IMR-90 (cell line): Measurements from ENCODE around the gene ADGRL3. TPM values are rescaled to one million over a fixed set of nuclear protein-coding genes. Genes with fewer than 3 reads are reported as not detected.

ENCODE experiments used
- ATAC-seq: fragments of 200-7000 bp; cut with Tn5 transposase; 2 replicates; pipeline ENCODE4 v1.9.1; 2020; ENCODE audit warnings: low read depth, mild to moderate bottlenecking, moderate library complexity
- BruUV-seq: library from RNA; stranded (reverse); fragments of 400-500 nt; replicated peaks from 2 replicates; lab custom pipeline; 2021; lab: Mats Ljungman, UMichigan
- CTCF ChIA-PET: fragments of 300-600 bp; formaldehyde crosslinking; extraction: SDS; loops from one replicate; lab custom pipeline; 2021; ENCODE audit warnings: antibody characterized with exemption; lab: Yijun Ruan, JAX
- POLR2A ChIA-PET: fragments of 300-600 bp; sonication (Branson Sonifier 250); formaldehyde crosslinking; loops from one replicate; lab custom pipeline; 2022; ENCODE audit warnings: antibody characterized with exemption; ENCODE audit not compliant: unreplicated experiment; lab: Charles Lee
- DNase-seq: peaks from one replicate; pipeline ENCODE4 v3.0.0; 2013
- H2AFZ ChIP-seq: replicated peaks from 2 replicates; pipeline ENCODE3; 2013; ENCODE audit warnings: low read length, mild to moderate bottlenecking; ENCODE audit not compliant: poor library complexity
- H2AK5ac ChIP-seq: 2 replicates; pipeline ENCODE4 v1.6.1; 2013; ENCODE audit warnings: low read depth, low read length, inconsistent platforms
- H2AK9ac ChIP-seq: replicated peaks from 2 replicates; pipeline ENCODE3; 2013; ENCODE audit warnings: mild to moderate bottlenecking, low read depth, low read length, moderate library complexity; ENCODE audit not compliant: poor library complexity
- H2BK120ac ChIP-seq: 2 replicates; pipeline ENCODE4 v1.6.1; 2013; ENCODE audit warnings: low read depth, low read length, inconsistent platforms
- H2BK15ac ChIP-seq: 3 replicates; pipeline ENCODE4 v1.6.1; 2013; ENCODE audit warnings: low read depth, low read length, inconsistent platforms
- H2BK20ac ChIP-seq: 2 replicates; pipeline ENCODE4 v1.6.1; 2013; ENCODE audit warnings: low read depth, mild to moderate bottlenecking, inconsistent platforms, low read length, moderate library complexity
- H2BK5ac ChIP-seq: 2 replicates; pipeline ENCODE4 v1.6.1; 2013; ENCODE audit warnings: mild to moderate bottlenecking, low read depth, low read length, inconsistent platforms; ENCODE audit not compliant: poor library complexity, severe bottlenecking
- H3K14ac ChIP-seq: replicated peaks from 2 replicates; pipeline ENCODE4 v1.6.1; 2013; ENCODE audit warnings: low read depth, low read length, inconsistent platforms
- H3K18ac ChIP-seq: 2 replicates; pipeline ENCODE4 v1.6.1; 2013; ENCODE audit warnings: low read depth, low read length, control low read depth
- H3K23ac ChIP-seq: 2 replicates; pipeline ENCODE4 v1.6.1; 2013; ENCODE audit warnings: low read depth, low read length, inconsistent platforms
- H3K27ac ChIP-seq: 2 replicates; pipeline ENCODE4 v1.5.1; 2013; ENCODE audit warnings: mild to moderate bottlenecking, control low read depth, low read length; ENCODE audit not compliant: insufficient read depth
- H3K27me3 ChIP-seq: 2 replicates; pipeline ENCODE4 v1.6.1; 2013; ENCODE audit warnings: low read length; ENCODE audit not compliant: control insufficient read depth, insufficient read depth
- H3K36me3 ChIP-seq: 2 replicates; pipeline ENCODE4 v1.6.1; 2013; ENCODE audit warnings: low read length, mixed read lengths; ENCODE audit not compliant: control insufficient read depth, insufficient read depth
- H3K4ac ChIP-seq: 2 replicates; pipeline ENCODE4 v1.6.1; 2013; ENCODE audit warnings: low read depth, low read length, inconsistent platforms
- H3K4me1 ChIP-seq: 2 replicates; pipeline ENCODE4 v1.6.1; 2013; ENCODE audit warnings: low read length, mixed read lengths; ENCODE audit not compliant: control insufficient read depth, insufficient read depth
- H3K4me2 ChIP-seq: 2 replicates; pipeline ENCODE4 v1.6.1; 2013; ENCODE audit warnings: low read depth, mild to moderate bottlenecking, control low read depth, low read length, moderate library complexity
- H3K4me3 ChIP-seq: 2 replicates; pipeline ENCODE4 v1.5.1; 2013; ENCODE audit warnings: low read depth, mild to moderate bottlenecking, control low read depth, low read length, moderate library complexity; ENCODE audit not compliant: insufficient read depth
- H3K56ac ChIP-seq: 2 replicates; pipeline ENCODE4 v1.6.1; 2013; ENCODE audit warnings: low read length, inconsistent platforms; ENCODE audit not compliant: insufficient read depth; ENCODE audit errors: extremely low read depth
- H3K79me1 ChIP-seq, 2 experiments: 2 replicates each; pipeline ENCODE4 v1.6.1; 2013; ENCODE audit warnings: low read length in 2 of 2, inconsistent platforms in 1 of 2, low read depth in 1 of 2
- H3K9ac ChIP-seq: 2 replicates; pipeline ENCODE4 v1.6.1; 2013; ENCODE audit warnings: low read depth, low read length, control low read depth
- H3K9me1 ChIP-seq: 2 replicates; pipeline ENCODE4 v1.6.1; 2013; ENCODE audit warnings: low read length, inconsistent platforms; ENCODE audit not compliant: insufficient read depth
- H3K9me3 ChIP-seq: 2 replicates; pipeline ENCODE4 v1.6.1; 2013; ENCODE audit warnings: low read length; ENCODE audit not compliant: control insufficient read depth, insufficient read depth
- H4K20me1 ChIP-seq: 2 replicates; pipeline ENCODE4 v1.6.1; 2013; ENCODE audit warnings: low read length, inconsistent platforms; ENCODE audit not compliant: insufficient read depth
- H4K5ac ChIP-seq: 2 replicates; pipeline ENCODE4 v1.6.1; 2013; ENCODE audit warnings: mild to moderate bottlenecking, low read depth, low read length, control low read depth
- H4K8ac ChIP-seq, 2 experiments: 2 replicates each; pipeline ENCODE4 v1.6.1; 2013; ENCODE audit warnings: low read depth in 2 of 2, low read length in 2 of 2, control low read depth in 1 of 2, inconsistent platforms in 1 of 2
- H4K91ac ChIP-seq: 2 replicates; pipeline ENCODE4 v1.6.1; 2013; ENCODE audit warnings: low read depth, low read length, inconsistent platforms; ENCODE audit not compliant: insufficient read depth
- CHD1 ChIP-seq: IDR thresholded peaks from 2 replicates; pipeline ENCODE4 v1.6.1; 2012; ENCODE audit warnings: low read depth, low read length, improper control_type of control experiment
- CTCF ChIP-seq: conservative IDR thresholded peaks from 2 replicates; pipeline ENCODE4 v1.5.1; 2012; ENCODE audit warnings: mild to moderate bottlenecking, low read depth, low read length, improper control_type of control experiment
- MXI1 ChIP-seq: IDR thresholded peaks from 2 replicates; pipeline ENCODE4 v1.6.1; 2012; ENCODE audit warnings: low read depth, mild to moderate bottlenecking, low read length, moderate library complexity, borderline replicate concordance
- NFE2L2 ChIP-seq: fragments of 150-350 bp; IDR thresholded peaks from 2 replicates; pipeline ENCODE4 v1.6.1; 2016; ENCODE audit warnings: low read depth, mild to moderate bottlenecking, low read length
- RFX5 ChIP-seq: IDR thresholded peaks from 2 replicates; pipeline ENCODE4 v1.8.0; 2012; ENCODE audit warnings: low read depth, mild to moderate bottlenecking, low read length, moderate library complexity
- USF2 ChIP-seq: fragments of 150-350 bp; IDR thresholded peaks from 2 replicates; pipeline ENCODE4 v1.6.1; 2017; ENCODE audit warnings: mild to moderate bottlenecking, antibody characterized with exemption, low read length, low read depth
- dilution Hi-C: fragments of 300-500 bp; cut with HindIII; formaldehyde crosslinking; loops from one replicate; pipeline ENCODE4 v1.14.3; 2018; ENCODE audit warnings: low sequenced_read_pairs; ENCODE audit not compliant: unreplicated experiment
- in situ Hi-C: fragments of 300-500 bp; cut with MboI; formaldehyde crosslinking; loops from 3 replicates; pipeline ENCODE4 v1.14.3; 2019; ENCODE audit warnings: low sequenced_read_pairs, inconsistent platforms, mixed read lengths
- intact Hi-C: fragments of 100-400 bp; cut with micrococcal nuclease; formaldehyde crosslinking; loops from 2 replicates; pipeline ENCODE4 v1.10.0; 2022
- polyA plus RNA-seq, 3 experiments: library from polyadenylated mRNA; depleted of rRNA; stranded (reverse); fragments of >200 nt; gene quantifications; 2 replicates each; pipeline ENCODE4 v1.2.3, GENCODE V29; 2012; ENCODE audit warnings: low replicate concordance in 1 of 3
- total RNA-seq: library from RNA; depleted of rRNA; stranded (reverse); fragments of >200 nt; gene quantifications from 2 replicates; pipeline ENCODE4 v1.2.3, GENCODE V29; 2012

Gene ADGRL3
- total and polyA plus RNA-seq, 2 of the 4 experiments (the other 2 are of a cell fraction) = 0.46 to 2.5 TPM

- no peak overlapping the region for H2AFZ ChIP-seq
- H3K4me2 ChIP-seq = no peak overlapping the region
- no peak overlapping the region for H3K4ac ChIP-seq
- dilution Hi-C loops (no loop called here), in situ Hi-C loops (no loop called here), intact Hi-C loops (no loop called here)
- H3K23ac ChIP-seq = no peak overlapping the region
- no peak overlapping the region for H3K56ac ChIP-seq
- H3K36me3 ChIP-seq = no peaks in the 10 kb centered on the region
- no peaks in the 10 kb centered on the region for H4K20me1 ChIP-seq
- H2AK9ac ChIP-seq = no peak overlapping the region
- ChIA-PET CTCF (no interaction called here), POLR2A (no interaction called here)
- no peak overlapping the region for H4K8ac ChIP-seq
- no peak overlapping the region for H2AK5ac ChIP-seq
- H2BK15ac ChIP-seq = no peak overlapping the region
- no peak overlapping the region for H2BK120ac ChIP-seq
- H3K79me1 ChIP-seq = no peaks in the 10 kb centered on the region
- no peak for TF ChIP-seq CHD1
- no peak for TF ChIP-seq CTCF
- TF ChIP-seq USF2 = no peak
- no peak for TF ChIP-seq MXI1
- no peak for TF ChIP-seq RFX5
- no peak for TF ChIP-seq NFE2L2
- no peak for ATAC-seq
- no TSS peak for BruUV-seq
- no peaks in the 10 kb centered on the region for H3K27me3 ChIP-seq
- H3K9me3 ChIP-seq = no peaks in the 10 kb centered on the region
- no peak overlapping the region for H4K5ac ChIP-seq
- H3K18ac ChIP-seq = no peak overlapping the region
- H2BK5ac ChIP-seq = no peak overlapping the region
- H3K9ac ChIP-seq = no peak overlapping the region
- no peak overlapping the region for H3K27ac ChIP-seq
- H2BK20ac ChIP-seq = no peak overlapping the region
- H3K4me3 ChIP-seq = no peak overlapping the region
- H3K9me1 ChIP-seq = no peaks in the 10 kb centered on the region
- no peak overlapping the region for H3K14ac ChIP-seq
- no peak for DNase-seq
- H3K4me1 ChIP-seq = no peaks in the 10 kb centered on the region
- H4K91ac ChIP-seq = no peak overlapping the region
These were observed 804.8 kb downstream of the ADGRL3 start for GRCh38 chr4:62004881-62005280.
